ENCODE data around the gene BAK1. TPM values are rescaled to one million over a fixed set of nuclear protein-coding genes. Genes with fewer than 3 reads are reported as not detected.
A peak's percentile ranks its signal among the peaks of the same experiment; 100 is the strongest.
"Not testable (repeated sequence)": the region's sequence is repeated elsewhere in the genome, so short reads cannot be mapped to it uniquely, and the experiment has no call there.

Gene BAK1
- total RNA-seq, 1 donor from 2014 or later, result 51.4 TPM

DNA sequence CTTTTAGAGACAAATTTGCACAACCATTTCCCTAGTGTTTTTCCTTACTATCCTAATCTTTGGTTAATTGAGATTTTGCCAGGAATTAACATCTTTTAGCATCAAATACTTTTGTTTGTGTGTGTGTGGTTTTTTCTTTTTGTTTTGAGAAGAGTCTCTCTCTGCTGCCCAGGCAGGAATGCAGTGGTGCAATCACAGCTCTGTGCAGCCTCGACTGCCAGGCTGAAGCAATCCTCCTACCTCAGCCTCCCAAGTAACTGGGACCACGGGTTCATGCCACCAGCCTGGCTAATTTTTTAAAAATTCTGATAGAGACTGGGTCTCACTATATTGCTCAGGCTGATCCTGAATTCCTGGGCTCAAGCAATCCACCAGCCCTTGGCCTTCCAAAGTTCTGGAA is 28.5 kb downstream of the BAK1 start:
- DNase-seq (ENCODE audit: low spot score), result no peak
- Mint-ChIP-seq H3K36me3 (ENCODE audit: low read depth, unreplicated experiment) (no peaks in the 10 kb centered on the region), H3K4me1 (ENCODE audit: unreplicated experiment) (peaks cover 7% of the 10 kb centered on the region)

DNA sequence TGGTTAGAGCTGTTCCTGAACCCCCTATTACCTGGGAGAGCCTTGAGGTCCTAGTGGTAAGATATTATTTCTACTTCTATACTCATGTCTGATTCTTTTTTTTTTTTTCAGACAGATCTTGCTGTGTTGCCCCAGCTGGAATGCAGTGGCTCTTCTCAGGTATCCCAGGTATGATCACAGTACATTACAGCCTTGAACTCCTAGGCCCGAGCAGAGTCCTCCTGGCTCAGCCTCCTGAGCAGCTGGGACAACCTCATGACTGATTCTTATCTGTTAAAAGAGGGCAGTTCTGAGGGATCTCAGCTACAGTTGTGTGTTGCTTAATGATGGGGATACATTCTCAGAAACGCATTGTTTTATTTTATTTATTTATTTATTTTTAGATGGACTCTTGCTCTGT is 30.2 kb downstream of the BAK1 start:
- Mint-ChIP-seq H3K36me3 (ENCODE audit: low read depth, unreplicated experiment) (no peaks in the 10 kb centered on the region), H3K9me3 (ENCODE audit: unreplicated experiment) (no peaks in the 10 kb centered on the region), H3K4me1 (ENCODE audit: unreplicated experiment) (peaks cover 7% of the 10 kb centered on the region), H3K27ac (ENCODE audit: unreplicated experiment) (no peak overlapping the region), H3K4me3 (ENCODE audit: unreplicated experiment) (no peak overlapping the region), H3K27me3 (ENCODE audit: unreplicated experiment) (no peaks in the 10 kb centered on the region)
- no peak for TF ChIP-seq CTCF (IDR thresholded peaks at IDR 0.05; ENCODE audit: unreplicated experiment)
- no peak for DNase-seq (ENCODE audit: low spot score)

More for the DNA sequence above, 28.5 kb downstream of the BAK1 start:
- no peak for TF ChIP-seq CTCF (IDR thresholded peaks at IDR 0.05; ENCODE audit: unreplicated experiment)
- Mint-ChIP-seq H3K27me3 (ENCODE audit: unreplicated experiment) (no peaks in the 10 kb centered on the region), H3K27ac (ENCODE audit: unreplicated experiment) (no peak overlapping the region), H3K9me3 (ENCODE audit: unreplicated experiment) (no peaks in the 10 kb centered on the region), H3K4me3 (ENCODE audit: unreplicated experiment) (no peak overlapping the region)

- Mint-ChIP-seq H3K36me3 (ENCODE audit: low read depth, unreplicated experiment) (no peaks in the 10 kb centered on the region), H3K9me3 (ENCODE audit: unreplicated experiment) (no peaks in the 10 kb centered on the region), H3K4me1 (ENCODE audit: unreplicated experiment) (peaks cover 7% of the 10 kb centered on the region), H3K27ac (ENCODE audit: unreplicated experiment) (no peak overlapping the region), H3K4me3 (ENCODE audit: unreplicated experiment) (no peak overlapping the region), H3K27me3 (ENCODE audit: unreplicated experiment) (no peaks in the 10 kb centered on the region)
- DNase-seq (ENCODE audit: low spot score), result no peak
- no peak for TF ChIP-seq CTCF (IDR thresholded peaks at IDR 0.05; ENCODE audit: unreplicated experiment)
Measured at GRCh38 chr6:33549196-33549595, 30.9 kb downstream of the BAK1 start.

GRCh38 chr6:33547499-33547898 is 32.6 kb downstream of the BAK1 start:
- Mint-ChIP-seq H3K4me1 (ENCODE audit: unreplicated experiment) (peaks cover 7% of the 10 kb centered on the region), H3K27ac (ENCODE audit: unreplicated experiment) (peak overlapping the region; percentile 74), H3K9me3 (ENCODE audit: unreplicated experiment) (no peaks in the 10 kb centered on the region), H3K27me3 (ENCODE audit: unreplicated experiment) (no peaks in the 10 kb centered on the region), H3K36me3 (ENCODE audit: low read depth, unreplicated experiment) (no peaks in the 10 kb centered on the region), H3K4me3 (ENCODE audit: unreplicated experiment) (no peak overlapping the region)
- no peak for DNase-seq (ENCODE audit: low spot score)
- TF ChIP-seq CTCF (IDR thresholded peaks at IDR 0.05; ENCODE audit: unreplicated experiment), result no peak

GRCh38 chr6:33546766-33547165 is 33.3 kb downstream of the BAK1 start:
- Mint-ChIP-seq H3K27me3 (ENCODE audit: unreplicated experiment) (no peaks in the 10 kb centered on the region), H3K27ac (ENCODE audit: unreplicated experiment) (no peak overlapping the region), H3K4me3 (ENCODE audit: unreplicated experiment) (no peak overlapping the region), H3K4me1 (ENCODE audit: unreplicated experiment) (peaks cover 7% of the 10 kb centered on the region), H3K36me3 (ENCODE audit: low read depth, unreplicated experiment) (no peaks in the 10 kb centered on the region), H3K9me3 (ENCODE audit: unreplicated experiment) (no peaks in the 10 kb centered on the region)
- no peak for TF ChIP-seq CTCF (IDR thresholded peaks at IDR 0.05; ENCODE audit: unreplicated experiment)
- no peak for DNase-seq (ENCODE audit: low spot score)

GRCh38 chr6:33545292-33545691 is 34.8 kb downstream of the BAK1 start:
- H3K4me1 Mint-ChIP-seq (ENCODE audit: unreplicated experiment); H3K27ac Mint-ChIP-seq (ENCODE audit: unreplicated experiment); DNase-seq (ENCODE audit: low spot score); H3K4me3 Mint-ChIP-seq (ENCODE audit: unreplicated experiment); H3K27me3 Mint-ChIP-seq (ENCODE audit: unreplicated experiment); H3K36me3 Mint-ChIP-seq (ENCODE audit: low read depth, unreplicated experiment); H3K9me3 Mint-ChIP-seq (ENCODE audit: unreplicated experiment): not testable (repeated sequence)

All from endothelial cell (in vitro differentiated cells).